K562 (cell line): ENCODE results near the gene PSMD2.

ENCODE experiments used
- EP300 ChIP-seq: IDR thresholded peaks from 2 replicates; pipeline ENCODE4 v1.6.1; 2012; ENCODE audit warnings: low read length, improper control_type of control experiment
- KLF6 ChIP-seq: fragments of 250-450 bp; sonication (Bioruptor Pico); IDR thresholded peaks from 2 replicates; pipeline ENCODE4 v1.4.0; 2020; ENCODE audit warnings: mild to moderate bottlenecking, moderate library complexity, borderline replicate concordance
- MIER1 ChIP-seq: fragments of 450-650 bp; IDR thresholded peaks from 2 replicates; pipeline ENCODE4 v1.6.1; 2016; ENCODE audit warnings: antibody characterized with exemption, mild to moderate bottlenecking, low read depth
- NONO ChIP-seq, 2 experiments: fragments of 200-400 bp in 1 of 2; fragments of 450-650 bp in 1 of 2; formaldehyde crosslinking in 1 of 2; IDR thresholded peaks; 2 replicates each; pipeline ENCODE4 v1.6.1; 2017; ENCODE audit warnings: low read depth in 2 of 2, mild to moderate bottlenecking in 2 of 2, moderate library complexity in 2 of 2, low read length in 1 of 2
- NR2C2 ChIP-seq, 2 experiments: fragments of 200-800 bp in 1 of 2; sonication (Bioruptor generic) in 1 of 2; sonication (generic) in 1 of 2; formaldehyde crosslinking in 1 of 2; IDR thresholded peaks; 2 replicates each; pipeline versions ENCODE4 v1.6.1 to v1.8.0; 2016 to 2022; ENCODE audit warnings: mild to moderate bottlenecking in 1 of 2, missing compliant biosample characterization in 1 of 2, missing genetic modification characterization in 1 of 2, missing genetic modification reagents in 1 of 2
- POLR2A ChIP-seq: fragments of 450-650 bp; conservative IDR thresholded peaks from 2 replicates; pipeline ENCODE4 v1.6.1; 2016
- SOX6 ChIP-seq: fragments of 450-650 bp; IDR thresholded peaks from 2 replicates; pipeline ENCODE4 v1.6.1; 2014; ENCODE audit warnings: mild to moderate bottlenecking
- TAF7 ChIP-seq: fragments of 450-650 bp; IDR thresholded peaks from 2 replicates; pipeline ENCODE4 v1.6.1; 2016; ENCODE audit warnings: missing genetic modification characterization, missing compliant biosample characterization
- YY1 ChIP-seq, 3 experiments: IDR thresholded peaks; 2 replicates each; pipeline ENCODE4 v1.6.1; 2011; ENCODE audit warnings: low read length in 2 of 3, mild to moderate bottlenecking in 2 of 3, moderate library complexity in 2 of 3, borderline replicate concordance in 1 of 3, control low read depth in 1 of 3, low read depth in 1 of 3; ENCODE audit not compliant: insufficient read depth in 3 of 3, insufficient replicate concordance in 2 of 3, control insufficient read depth in 1 of 3, insufficient read length in 1 of 3; ENCODE audit errors: extremely low read depth in 1 of 3
- ZBED1 ChIP-seq: IDR thresholded peaks from 2 replicates; pipeline ENCODE4 v1.6.1; 2014
- ZBTB33 ChIP-seq: sonication (generic); formaldehyde crosslinking; IDR thresholded peaks from 2 replicates; pipeline ENCODE4 v1.8.1; 2023; ENCODE audit warnings: mild to moderate bottlenecking, missing genetic modification reagents
- ZNF274 ChIP-seq: IDR thresholded peaks from 2 replicates; pipeline ENCODE4 v1.6.1; 2011; ENCODE audit warnings: low read depth, mild to moderate bottlenecking, low read length, moderate library complexity, borderline replicate concordance
- ZNF431 ChIP-seq: sonication (generic); formaldehyde crosslinking; IDR thresholded peaks from 2 replicates; pipeline ENCODE4 v1.8.0; 2022; ENCODE audit warnings: mild to moderate bottlenecking, missing genetic modification reagents
- TF ChIP-seq, protein P1 (sequence below): fragments of 200-800 bp; sonication (Bioruptor generic); IDR thresholded peaks from 2 replicates; pipeline ENCODE4 v1.6.1; 2017; ENCODE audit warnings: missing genetic modification characterization, missing compliant biosample characterization

- TF ChIP-seq EP300 (no peak), ZBED1 (no peak), SOX6 (no peak), ZNF431 (CRISPR knock-in tag) (no peak), KLF6 (CRISPR knock-in tag) (no peak), NONO (IDR thresholded peaks at IDR 0.05; ENCODE audit: low read depth in 2 of 2, low read length in 1 of 2) (no peak), TAF7 (tag) (no peak), ZNF274 (no peak), ZBTB33 (CRISPR knock-in tag) (no peak), MIER1 (no peak), NR2C2 (CRISPR knock-in tag; IDR thresholded peaks at IDR 0.05) (no peak), NR2C2 (tag; IDR thresholded peaks at IDR 0.05) (no peak), POLR2A (no peak), YY1 (IDR thresholded peaks at IDR 0.05; ENCODE audit: borderline replicate concordance in 1 of 3, control insufficient read depth in 1 of 3, extremely low read depth in 1 of 3, insufficient read depth in 3 of 3, insufficient read length in 1 of 3, insufficient replicate concordance in 2 of 3, low read depth in 1 of 3, low read length in 2 of 3) (no peak)
- TF ChIP-seq, protein P1, sequence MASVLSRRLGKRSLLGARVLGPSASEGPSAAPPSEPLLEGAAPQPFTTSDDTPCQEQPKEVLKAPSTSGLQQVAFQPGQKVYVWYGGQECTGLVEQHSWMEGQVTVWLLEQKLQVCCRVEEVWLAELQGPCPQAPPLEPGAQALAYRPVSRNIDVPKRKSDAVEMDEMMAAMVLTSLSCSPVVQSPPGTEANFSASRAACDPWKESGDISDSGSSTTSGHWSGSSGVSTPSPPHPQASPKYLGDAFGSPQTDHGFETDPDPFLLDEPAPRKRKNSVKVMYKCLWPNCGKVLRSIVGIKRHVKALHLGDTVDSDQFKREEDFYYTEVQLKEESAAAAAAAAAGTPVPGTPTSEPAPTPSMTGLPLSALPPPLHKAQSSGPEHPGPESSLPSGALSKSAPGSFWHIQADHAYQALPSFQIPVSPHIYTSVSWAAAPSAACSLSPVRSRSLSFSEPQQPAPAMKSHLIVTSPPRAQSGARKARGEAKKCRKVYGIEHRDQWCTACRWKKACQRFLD (CRISPR knock-in tag) = no peak
Measured at GRCh38 chr3:184262764-184263179, 36.3 kb upstream of the PSMD2 start.
